Lower leg skin (tissue), 4 donors: ENCODE data around the gene TAT. TPM values are rescaled to one million over a fixed set of nuclear protein-coding genes. Genes with fewer than 3 reads are reported as not detected.
"Not testable (repeated sequence)": the region's sequence is repeated elsewhere in the genome, so short reads cannot be mapped to it uniquely, and the experiment has no call there.

Experiments used
- DNase-seq, 2 donors: peaks; one replicate each; pipeline ENCODE4 v3.0.0-alpha.2; 2019; ENCODE audit warnings: low spot score in 2 of 2
- H3K4me3 ChIP-seq: fragments of 200-600 bp; sonication (generic); 2 replicates; pipeline ENCODE4 v1.5.1; 2017; ENCODE audit warnings: mild to moderate bottlenecking, low read depth; ENCODE audit not compliant: poor library complexity, severe bottlenecking
- CTCF ChIP-seq, 3 donors: fragments of 450-650 bp; IDR thresholded peaks; one replicate each; pipeline ENCODE4 v1.5.1; 2016; ENCODE audit warnings: antibody characterized with exemption in 3 of 3, mild to moderate bottlenecking in 3 of 3, moderate library complexity in 2 of 3
- POLR2A ChIP-seq, 2 donors: fragments of 450-650 bp; IDR thresholded peaks; one replicate each; pipeline ENCODE4 v1.6.1; 2016 to 2017; ENCODE audit warnings: antibody characterized with exemption in 2 of 2, mild to moderate bottlenecking in 1 of 2, moderate library complexity in 1 of 2
- WGBS, 2 donors: methylation state at CpG; one replicate each; pipeline ENCODE4 v1.1.5; 2018; 5-methylcytosine and 5-hydroxymethylcytosine counted together
- intact Hi-C: fragments of 100-400 bp; cut with DNase I; formaldehyde crosslinking; loops from one replicate; pipeline ENCODE4 v1.15.0; 2023; ENCODE audit warnings: low total_unique reads
- total RNA-seq, 4 donors: library from RNA; depleted of rRNA; stranded (reverse); fragments of >200 nt; gene quantifications; one replicate each; pipeline ENCODE4 v1.1.0, GENCODE V29; 2016

Gene TAT
- total RNA-seq, 4 donors from 2014 or later = not detected

- intact Hi-C loops = no loop called here
- TF ChIP-seq POLR2A (IDR thresholded peaks at IDR 0.05) = no peak
- TF ChIP-seq CTCF (IDR thresholded peaks at IDR 0.05) = no peak
- DNase-seq = no peak
- WGBS, 2 donors = 83 to 88% methylated on average over 5 of the region's 5 CpGs
- no peak overlapping the region for H3K4me3 ChIP-seq
Measured at GRCh38 chr16:71594000-71594646, 17.2 kb upstream of the TAT start.

- 81 to 85% methylated on average over 3 of the region's 3 CpGs for WGBS, 2 donors
- TF ChIP-seq CTCF (IDR thresholded peaks at IDR 0.05) (no peak), POLR2A (IDR thresholded peaks at IDR 0.05) (no peak)
- intact Hi-C loops = no loop called here
- H3K4me3 ChIP-seq = no peak overlapping the region
- no peak for DNase-seq
Measured at GRCh38 chr16:71593048-71593999, 16.4 kb upstream of the TAT start.

- 61 to 70% methylated on average over 3 of the region's 3 CpGs for WGBS, 2 donors
- TF ChIP-seq CTCF (IDR thresholded peaks at IDR 0.05) = no peak
- intact Hi-C loops = no loop called here
- DNase-seq = no peak
- no peak overlapping the region for H3K4me3 ChIP-seq
Measured at GRCh38 chr16:71591917-71592316, 15.0 kb upstream of the TAT start.

GRCh38 chr16:71590584-71590983 lies 13.7 kb upstream of the TAT start:
- TF ChIP-seq CTCF (IDR thresholded peaks at IDR 0.05) = no peak
- TF ChIP-seq POLR2A (IDR thresholded peaks at IDR 0.05) = no peak
- 81 to 84% methylated on average over 4 of the region's 4 CpGs for WGBS, 2 donors
- H3K4me3 ChIP-seq = no peak overlapping the region
- DNase-seq = no peak
- intact Hi-C loops = no loop called here

GRCh38 chr16:71590071-71590470 lies 13.2 kb upstream of the TAT start:
- 100% methylated on average over 2 of the region's 2 CpGs; no CpG with 5 or more reads in 1 of the 2 donors for WGBS, 2 donors
- H3K4me3 ChIP-seq, intact Hi-C loops, DNase-seq: not testable (repeated sequence)

GRCh38 chr16:71589334-71589733 lies 12.4 kb upstream of the TAT start:
- WGBS, 2 donors = 93 to 94% methylated on average over 18 to 27 of the region's 30 CpGs
- DNase-seq, H3K4me3 ChIP-seq, intact Hi-C loops: not testable (repeated sequence)
